ENCODE data around the gene LHX5.

LHX5 gene

GRCh38 chr12:113418213-113418879 lies 53.3 kb downstream of the LHX5 start:
- no peak overlapping the region for H3K4me3 ChIP-seq (ENCODE audit: low read depth, low read length)
- no peak for TF ChIP-seq CTCF (IDR thresholded peaks at IDR 0.05; ENCODE audit: control insufficient read depth, extremely low read depth, insufficient read depth)
- no peak for DNase-seq (ENCODE audit: low read depth)

GRCh38 chr12:113416091-113416754 lies 55.4 kb downstream of the LHX5 start:
- TF ChIP-seq CTCF (IDR thresholded peaks at IDR 0.05; ENCODE audit: control insufficient read depth, extremely low read depth, insufficient read depth) = no peak
- no peak for DNase-seq (ENCODE audit: low read depth)
- H3K4me3 ChIP-seq (ENCODE audit: low read depth, low read length) = no peak overlapping the region

DNA sequence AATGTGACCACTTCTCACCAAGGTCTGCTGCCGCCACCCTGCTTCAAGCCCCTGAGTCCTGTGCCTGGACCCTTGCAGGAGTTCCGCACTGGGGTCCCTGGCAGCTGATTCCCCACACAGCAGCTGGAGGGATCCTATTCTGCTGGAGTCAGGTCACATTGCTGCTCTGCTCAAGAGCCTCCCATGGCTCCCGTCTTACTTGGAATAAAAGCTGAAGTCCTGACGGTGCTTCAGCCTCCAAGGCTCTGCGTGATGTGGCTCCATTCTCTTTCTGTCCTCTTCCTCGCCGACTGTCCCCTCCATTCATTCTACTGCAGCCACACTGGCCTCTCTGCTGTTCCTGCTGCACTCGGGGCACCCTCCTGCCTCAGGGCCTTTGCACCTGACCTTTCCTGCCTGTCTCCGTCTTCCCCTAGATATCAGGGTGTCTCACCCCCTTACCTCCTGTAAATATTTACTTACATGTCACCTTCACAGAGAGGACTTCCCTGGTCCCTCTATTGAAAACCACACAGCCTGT lies 57.1 kb downstream of the LHX5 start:
- H3K4me3 ChIP-seq (ENCODE audit: low read depth, low read length) = no peak overlapping the region
- TF ChIP-seq CTCF (IDR thresholded peaks at IDR 0.05; ENCODE audit: control insufficient read depth, extremely low read depth, insufficient read depth) = no peak
- no peak for DNase-seq (ENCODE audit: low read depth)

GRCh38 chr12:113413488-113413939 lies 58.2 kb downstream of the LHX5 start:
- no peak overlapping the region for H3K4me3 ChIP-seq (ENCODE audit: low read depth, low read length)
- no peak for TF ChIP-seq CTCF (IDR thresholded peaks at IDR 0.05; ENCODE audit: control insufficient read depth, extremely low read depth, insufficient read depth)
- no peak for DNase-seq (ENCODE audit: low read depth)
